ENCODE data around the gene BBC3.

Gene BBC3

GRCh38 chr19:47230054-47230920 lies 712 bp downstream of the BBC3 start:
- no peak for FAIRE-seq

- no peak for FAIRE-seq
These were observed 1.3 kb downstream of the BBC3 start for GRCh38 chr19:47229676-47230053.

GRCh38 chr19:47228937-47229675 lies 1.9 kb downstream of the BBC3 start:
- FAIRE-seq, result no peak

GRCh38 chr19:47228168-47228936 lies 2.6 kb downstream of the BBC3 start:
- no peak for FAIRE-seq

- FAIRE-seq, result no peak
These were observed 3.4 kb downstream of the BBC3 start for GRCh38 chr19:47227352-47228167.

GRCh38 chr19:47226426-47227351 lies 4.3 kb downstream of the BBC3 start:
- no peak for FAIRE-seq

- FAIRE-seq, result no peak
These were observed 5.1 kb downstream of the BBC3 start for GRCh38 chr19:47225746-47226425.

GRCh38 chr19:47221890-47222289 lies 9.1 kb downstream of the BBC3 start:
- no peak for FAIRE-seq

- FAIRE-seq, result no peak
These were observed 9.7 kb downstream of the BBC3 start for GRCh38 chr19:47221080-47221841.

GRCh38 chr19:47215581-47215980 lies 15.4 kb downstream of the BBC3 start:
- no peak for FAIRE-seq

GRCh38 chr19:47210689-47211316 lies 20.2 kb downstream of the BBC3 start:
- FAIRE-seq, result no peak

- FAIRE-seq, result no peak
These were observed 20.9 kb downstream of the BBC3 start for GRCh38 chr19:47210180-47210490.

GRCh38 chr19:47209319-47210179 lies 21.4 kb downstream of the BBC3 start:
- FAIRE-seq, result no peak

GRCh38 chr19:47203254-47203653 lies 27.7 kb downstream of the BBC3 start:
- no peak for FAIRE-seq

GRCh38 chr19:47200530-47200929 lies 30.5 kb downstream of the BBC3 start:
- no peak for FAIRE-seq

GRCh38 chr19:47197141-47197540 lies 33.9 kb downstream of the BBC3 start:
- FAIRE-seq, result no peak

- FAIRE-seq, result no peak
These were observed 35.6 kb downstream of the BBC3 start for GRCh38 chr19:47195434-47195833.

- no peak for FAIRE-seq
These were observed 40.8 kb downstream of the BBC3 start for GRCh38 chr19:47190167-47190727.

Measured in colon (tissue), 2 donors.